Esophagus squamous epithelium (tissue), 4 donors: ENCODE measurements around the gene DOK3.

Experiments used
- CTCF ChIP-seq, 6 experiments: fragments of 450-650 bp in 4 of 6; fragments of 200-600 bp in 2 of 6; sonication (generic) in 2 of 6; IDR thresholded peaks; one replicate each; pipeline ENCODE4 v1.5.1; 2016 to 2019; ENCODE audit warnings: antibody characterized with exemption in 6 of 6, mild to moderate bottlenecking in 4 of 6, moderate library complexity in 4 of 6
- POLR2A ChIP-seq, 4 donors: fragments of 450-650 bp; IDR thresholded peaks; one replicate each; pipeline ENCODE4 v1.6.1; 2017; ENCODE audit warnings: antibody characterized with exemption in 4 of 4, mild to moderate bottlenecking in 4 of 4, moderate library complexity in 3 of 4

GRCh38 chr5:177478711-177479646 is 30.6 kb downstream of the DOK3 start:
- TF ChIP-seq CTCF (IDR thresholded peaks at IDR 0.05) (no peak), POLR2A (IDR thresholded peaks at IDR 0.05) (no peak)
